Fibroblast of skin of abdomen (primary cell): ENCODE data around the gene TSC22D2.
"Not testable (repeated sequence)": the region's sequence is repeated elsewhere in the genome, so short reads cannot be mapped to it uniquely, and the experiment has no call there.

Experiments used
- DNase-seq: peaks from one replicate; pipeline ENCODE4 v3.0.0-alpha.2; 2013

The TSC22D2 gene

DNA sequence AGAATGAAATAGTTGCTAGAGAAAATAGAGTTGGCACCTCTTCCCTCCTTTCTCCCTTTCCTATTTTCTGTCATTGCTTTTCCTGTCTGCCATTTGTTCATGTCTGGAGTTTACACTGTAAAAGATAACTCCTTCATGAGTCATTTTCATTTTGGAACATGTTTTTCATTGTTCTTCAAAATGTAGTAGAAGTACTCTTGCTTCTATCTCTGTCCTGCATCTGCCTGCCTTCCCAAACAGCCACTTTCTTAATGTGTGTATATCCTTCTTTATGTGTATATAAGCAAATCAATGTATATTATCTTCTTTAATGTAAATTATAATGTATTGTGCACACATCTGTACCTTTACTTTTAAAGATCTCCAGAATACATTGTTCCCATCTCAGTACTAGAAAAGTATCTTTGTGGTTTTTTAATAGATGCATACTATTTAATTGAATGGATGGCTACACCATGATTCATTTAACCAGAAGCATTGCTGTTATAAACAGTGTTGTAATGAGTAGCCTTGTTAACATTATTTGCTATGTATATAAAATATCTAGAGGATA is 41.1 kb downstream of the TSC22D2 start:
- DNase-seq, result peak; percentile 86

DNA sequence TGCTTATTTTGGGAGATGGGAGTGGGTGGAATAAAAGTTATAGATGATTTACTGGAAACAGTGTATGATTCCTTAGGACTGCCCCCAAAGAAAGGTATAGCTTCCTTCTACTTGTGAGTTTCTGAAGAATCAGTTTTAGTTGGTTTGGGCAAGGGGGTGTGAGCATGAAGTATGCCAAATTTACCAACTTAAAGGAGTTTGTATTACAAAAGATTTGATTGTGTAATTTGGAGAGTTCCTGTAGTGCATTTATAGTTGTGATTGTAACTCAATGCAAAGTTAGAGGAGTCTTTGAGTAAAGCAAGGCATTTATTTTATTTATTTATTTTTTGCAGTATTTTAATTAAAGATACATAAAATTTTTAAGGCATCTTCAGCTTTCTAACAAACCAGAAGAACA is 42.8 kb downstream of the TSC22D2 start:
- DNase-seq, result no peak

DNA sequence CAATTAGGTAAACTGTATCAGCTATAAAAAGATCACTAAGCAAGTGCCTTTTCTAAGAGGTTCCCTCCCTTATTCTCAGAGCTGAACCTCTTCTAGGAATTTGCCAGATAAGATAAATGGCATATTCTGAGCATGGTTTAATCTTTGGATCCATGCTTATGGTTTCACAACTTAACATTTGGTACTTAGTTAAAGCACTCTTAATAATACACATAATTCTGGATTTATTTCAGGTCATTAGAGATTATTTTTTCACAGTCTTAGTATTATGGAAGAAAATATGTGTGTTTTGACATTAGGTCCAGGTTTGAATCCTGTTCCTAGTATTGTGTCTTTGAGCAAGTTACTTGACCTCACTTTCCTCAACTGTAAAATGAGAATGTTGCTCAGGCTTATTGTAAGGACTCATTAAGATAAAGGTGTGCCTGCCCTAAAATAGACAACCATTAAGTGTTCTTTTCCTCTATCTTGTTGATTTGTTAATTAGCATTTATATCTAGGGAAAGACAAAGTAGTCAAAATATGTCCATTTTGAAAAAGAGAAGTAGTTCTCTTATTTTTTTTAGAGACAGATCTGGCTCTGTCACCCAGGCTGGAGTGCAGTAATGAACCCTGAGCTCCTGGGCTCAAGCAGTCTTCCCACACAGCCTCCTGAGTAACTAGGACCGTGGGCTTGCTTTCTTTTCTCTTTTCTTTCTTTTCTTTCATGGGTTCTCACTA is 43.4 kb downstream of the TSC22D2 start:
- no peak for DNase-seq

DNA sequence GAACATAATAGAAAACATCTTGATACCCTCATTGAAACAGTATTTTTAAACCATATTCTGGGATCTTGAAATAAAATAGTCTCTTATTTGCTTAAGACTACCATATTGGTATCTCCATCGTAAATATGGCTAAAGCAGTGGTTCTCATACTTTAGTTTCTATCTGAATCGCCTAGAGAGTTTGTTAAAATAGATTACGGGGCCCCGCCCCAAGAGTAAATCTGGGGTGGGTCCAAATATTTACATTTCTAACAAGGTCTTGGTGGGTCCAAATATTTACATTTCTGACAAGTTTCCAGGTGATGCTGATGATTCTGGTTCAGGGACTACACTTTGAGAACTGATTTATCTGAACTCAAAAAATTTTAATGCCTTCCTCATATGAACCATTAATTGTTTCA is 45.3 kb downstream of the TSC22D2 start:
- DNase-seq, result no peak

DNA sequence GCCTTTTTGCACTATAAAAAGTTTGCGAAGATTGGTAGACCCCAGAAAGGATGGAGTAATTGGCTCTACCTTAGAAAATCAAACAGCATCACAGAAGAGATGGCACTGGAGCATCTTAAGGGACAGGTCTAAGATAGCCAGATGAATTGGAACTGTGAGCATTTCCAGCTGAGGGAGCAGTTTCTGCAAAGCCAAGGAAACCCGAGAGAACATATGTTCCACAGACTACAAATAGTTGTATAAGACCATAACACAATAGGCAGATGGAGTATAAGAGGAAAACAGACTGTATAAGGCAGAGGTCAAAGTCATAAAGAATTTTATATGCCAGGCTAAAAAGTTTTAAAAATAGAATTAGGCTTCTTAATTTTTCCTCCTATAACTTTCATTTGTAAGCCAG is 46.0 kb downstream of the TSC22D2 start:
- DNase-seq, result no peak

DNA sequence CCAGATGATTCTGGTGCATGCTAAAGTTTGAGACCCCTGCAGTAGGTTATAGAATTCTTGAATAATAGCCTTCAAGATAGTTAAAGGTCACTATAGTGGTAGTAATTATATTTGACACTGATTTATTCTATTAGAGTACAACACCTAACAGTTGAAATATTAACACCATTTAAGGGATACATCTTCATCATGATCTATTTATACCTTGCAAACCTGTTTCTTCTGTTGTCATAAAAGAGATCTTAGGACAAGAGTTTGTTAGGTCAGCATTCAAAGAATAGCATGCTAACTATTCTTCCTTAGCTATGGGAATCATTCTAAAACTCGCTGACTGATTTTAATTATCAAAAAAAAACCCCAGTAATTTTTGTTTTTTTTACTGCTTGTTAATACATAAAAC is 46.5 kb downstream of the TSC22D2 start:
- no peak for DNase-seq

DNA sequence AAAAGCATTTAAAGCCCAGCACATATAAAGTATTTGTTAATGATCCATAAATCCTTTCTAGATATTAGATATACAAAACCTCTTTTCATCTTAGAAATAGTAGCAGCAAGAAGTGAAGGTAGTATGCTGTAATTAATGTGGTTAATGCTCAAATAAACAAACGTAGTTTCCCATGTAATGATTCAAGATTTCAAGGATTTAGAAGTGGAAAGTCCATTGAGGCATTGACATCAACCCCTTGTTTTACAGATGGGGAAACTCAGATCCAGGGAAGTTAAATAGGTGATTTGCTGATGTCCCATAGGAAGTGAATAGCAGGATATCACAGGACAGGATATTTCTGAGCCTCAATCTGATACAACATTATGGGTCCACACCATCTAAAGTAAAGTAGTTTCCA is 47.2 kb downstream of the TSC22D2 start:
- no peak for DNase-seq

DNA sequence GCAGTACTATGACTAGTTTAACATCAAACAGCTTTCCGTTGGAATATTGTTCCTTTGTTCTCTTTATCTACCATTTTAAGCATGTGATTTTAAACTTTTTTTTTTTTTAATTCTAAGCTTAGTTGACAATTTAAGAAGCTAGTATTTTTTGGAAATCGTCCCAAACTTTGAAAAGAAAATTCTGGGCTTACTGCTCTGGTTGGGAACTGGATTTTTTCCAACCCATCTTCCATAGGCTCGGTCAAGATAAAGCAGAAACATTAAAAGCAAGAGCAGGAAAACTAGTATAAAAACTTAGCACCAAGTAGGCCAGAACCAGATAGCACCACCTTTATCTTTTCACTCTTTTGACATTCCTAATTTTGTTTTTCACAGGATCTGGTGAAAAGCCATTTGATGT is 49.9 kb downstream of the TSC22D2 start:
- no peak for DNase-seq

DNA sequence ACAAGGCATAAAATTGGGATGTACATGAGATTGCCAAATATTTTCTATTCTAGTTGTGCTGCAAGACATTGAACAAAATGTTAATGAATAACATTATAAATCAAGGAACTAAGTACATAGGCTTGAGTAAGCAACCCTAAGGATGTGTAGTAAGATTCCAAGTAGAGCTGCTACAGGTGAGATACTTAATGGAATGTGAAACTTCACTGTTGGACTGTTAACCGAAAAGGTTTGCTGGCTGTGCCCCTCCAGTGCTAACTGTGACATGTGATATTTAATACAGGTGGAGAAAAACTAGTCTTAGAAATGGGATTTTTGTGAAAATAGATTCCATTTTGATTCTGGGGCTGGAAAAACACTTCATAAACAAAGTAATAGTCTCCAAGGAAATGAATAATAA is 52.4 kb downstream of the TSC22D2 start:
- DNase-seq, result no peak

DNA sequence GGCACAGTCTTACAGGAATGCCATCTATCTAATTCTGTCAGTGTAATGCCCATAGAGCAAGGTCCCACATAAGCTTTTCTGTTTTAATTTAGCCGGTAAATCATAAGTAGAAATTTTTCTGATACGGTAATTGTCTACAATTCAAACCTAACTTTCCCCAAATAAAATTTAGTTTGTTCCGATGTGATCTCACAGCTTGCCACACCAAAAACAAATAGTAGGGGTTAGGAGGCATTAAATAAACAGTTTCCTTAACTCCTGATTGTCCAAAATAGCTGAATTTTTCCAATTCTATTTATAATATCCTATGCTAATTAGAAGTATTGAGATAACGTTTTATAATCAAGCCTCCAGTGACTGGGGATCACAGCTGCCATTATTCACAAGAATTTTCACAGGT is 53.3 kb downstream of the TSC22D2 start:
- DNase-seq, result no peak

DNA sequence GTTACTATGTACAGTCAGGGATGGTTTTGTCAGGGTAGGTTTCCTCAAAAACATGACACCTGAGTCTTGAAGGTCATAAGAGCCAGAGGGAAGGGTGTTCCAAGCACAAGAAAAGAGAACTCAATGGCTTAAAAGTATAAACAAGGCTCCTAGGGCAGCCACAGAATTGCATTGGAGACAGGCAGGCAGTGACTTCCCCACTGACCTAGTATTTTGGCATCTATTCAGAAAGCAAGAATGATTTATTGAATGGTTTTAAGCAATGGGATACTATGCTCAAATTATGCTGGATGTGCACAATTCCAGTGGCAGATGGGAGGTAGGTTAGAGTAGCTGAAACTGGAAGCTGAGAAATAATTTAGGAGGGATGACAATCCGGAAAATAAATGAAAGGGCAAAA is 54.0 kb downstream of the TSC22D2 start:
- peak; percentile 45 for DNase-seq

DNA sequence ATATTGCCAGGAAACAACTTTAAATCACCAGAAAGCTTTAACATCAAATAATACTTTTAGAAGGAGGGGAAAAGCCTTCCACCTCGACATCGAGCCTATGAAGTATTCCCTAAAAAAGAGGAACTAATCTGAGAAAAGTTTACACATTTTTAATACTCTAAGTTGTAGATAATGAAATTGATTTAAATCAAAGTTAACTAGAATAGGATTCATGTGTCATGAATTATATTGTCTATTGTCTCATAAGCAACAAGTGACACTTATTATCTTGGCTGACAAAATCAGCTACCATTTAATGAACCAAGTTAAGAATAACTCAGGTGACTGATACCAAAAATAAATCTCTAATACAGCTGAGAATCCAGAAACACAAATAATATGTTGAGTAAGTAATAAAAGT is 56.6 kb downstream of the TSC22D2 start:
- DNase-seq, result no peak

DNA sequence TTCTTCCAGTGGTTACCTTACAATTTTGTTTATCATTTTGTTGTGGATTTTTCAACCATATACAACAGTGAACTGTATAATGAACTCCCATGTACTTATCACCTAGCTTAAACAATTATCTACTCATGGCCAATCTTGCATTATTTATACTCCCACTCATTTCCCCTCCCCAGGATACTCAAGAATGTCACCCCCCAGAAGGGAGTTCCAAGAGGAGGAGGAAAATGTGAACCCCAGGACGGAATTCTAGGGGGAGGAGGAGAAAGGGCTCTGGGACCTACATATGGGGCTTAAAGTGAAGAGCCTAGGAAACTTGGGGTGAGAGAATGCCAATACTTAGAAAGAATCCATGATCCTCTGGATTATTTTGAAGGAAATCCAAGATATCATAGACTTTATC is 59.3 kb downstream of the TSC22D2 start:
- DNase-seq, result no peak

DNA sequence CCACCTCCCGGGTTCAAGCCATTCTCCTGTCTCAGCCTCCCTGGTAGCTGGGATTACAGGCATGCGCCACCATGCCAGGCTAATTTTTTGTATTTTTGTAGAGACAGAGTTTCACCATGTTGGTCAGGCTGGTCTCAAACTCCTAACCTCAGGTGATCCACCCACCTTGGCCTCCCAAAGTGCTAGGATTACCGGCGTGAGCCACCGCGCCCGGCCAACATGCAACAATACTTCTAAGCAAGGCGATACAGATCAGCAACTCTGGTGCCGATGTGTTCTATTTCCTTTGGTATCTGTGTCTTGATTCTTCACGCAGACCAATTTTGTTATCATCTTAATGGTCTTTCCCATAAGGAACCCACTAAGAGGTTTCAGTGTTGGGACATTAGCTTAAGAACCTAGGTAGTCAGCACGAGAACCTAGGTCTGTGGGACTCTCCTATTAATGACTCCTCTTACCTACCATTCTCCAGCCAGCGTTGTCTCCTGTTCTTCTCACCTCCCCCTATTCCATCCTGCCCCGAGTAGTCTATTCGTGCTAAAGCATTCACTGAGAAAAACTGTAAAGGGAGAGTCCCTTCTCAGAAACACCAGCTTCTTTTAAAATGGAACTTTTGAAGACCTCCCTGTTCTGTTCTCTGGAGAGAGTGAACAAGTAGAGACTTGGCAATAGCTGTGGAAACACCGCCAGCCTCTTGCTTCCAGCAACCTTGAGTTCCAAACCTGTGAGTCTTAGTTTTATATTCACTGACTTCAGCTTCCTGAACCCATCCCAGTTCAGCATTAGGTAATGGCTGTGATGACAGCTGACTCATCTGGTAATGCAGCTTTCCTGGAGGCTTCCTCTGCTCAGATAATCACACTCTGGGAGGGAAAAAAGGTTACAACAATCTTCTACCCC is 61.2 kb downstream of the TSC22D2 start:
- DNase-seq, result peak; percentile 98

DNA sequence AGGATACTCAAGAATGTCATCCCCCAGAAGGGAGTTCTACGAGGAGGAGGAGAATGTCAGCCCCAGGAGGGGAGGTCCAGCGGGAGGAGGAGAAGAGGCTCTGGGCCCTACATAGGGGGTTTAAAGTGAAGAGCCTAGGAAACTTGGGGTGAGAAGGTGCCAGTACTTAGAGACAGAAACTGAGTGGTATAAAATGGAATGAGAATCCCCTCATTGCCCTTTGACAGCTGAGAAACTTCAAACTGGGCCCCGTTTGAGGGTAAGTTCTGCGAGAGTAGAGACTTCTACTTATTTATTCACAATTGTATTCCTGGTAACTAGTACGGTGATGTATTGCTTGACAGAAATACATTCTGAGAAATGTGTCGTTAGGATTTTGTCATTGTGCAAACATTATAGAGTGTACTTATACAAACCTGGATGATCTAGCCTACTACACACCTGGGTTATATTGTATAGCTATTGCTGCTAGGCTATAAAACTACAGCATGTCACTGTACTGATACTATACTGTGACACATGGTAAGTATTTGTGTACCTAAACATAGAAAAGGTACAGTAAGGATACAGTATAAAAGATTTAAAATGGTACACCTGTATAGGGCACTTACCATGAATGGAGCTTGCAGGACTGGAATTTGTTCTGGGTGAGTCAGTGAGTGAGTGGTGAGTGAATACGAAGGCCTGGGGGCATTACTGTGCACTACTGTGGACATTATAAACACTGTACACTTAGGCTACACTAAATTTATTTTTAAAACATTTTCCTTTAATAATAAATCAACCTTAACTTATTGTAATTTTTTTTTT is 62.0 kb downstream of the TSC22D2 start:
- DNase-seq, result peak; percentile 36

DNA sequence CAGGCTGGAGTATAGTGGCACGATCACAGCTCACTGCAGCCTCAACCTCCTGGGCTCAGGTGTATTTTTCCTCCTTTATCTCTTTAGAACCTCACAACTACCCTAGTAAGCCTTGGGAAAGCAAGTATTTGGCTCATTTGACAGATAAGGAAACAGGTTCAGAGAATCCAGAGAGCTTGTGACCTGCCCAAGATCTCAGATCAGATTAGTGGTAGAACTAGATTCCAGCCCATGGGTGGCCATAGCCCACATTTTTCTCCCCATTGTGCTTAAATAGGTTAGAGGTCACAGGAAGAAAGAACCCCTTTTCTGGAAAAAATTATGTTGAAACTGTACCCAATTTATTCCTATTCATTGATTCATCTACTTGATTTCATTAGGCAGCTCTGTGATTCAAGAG is 64.3 kb downstream of the TSC22D2 start:
- DNase-seq, result no peak

DNA sequence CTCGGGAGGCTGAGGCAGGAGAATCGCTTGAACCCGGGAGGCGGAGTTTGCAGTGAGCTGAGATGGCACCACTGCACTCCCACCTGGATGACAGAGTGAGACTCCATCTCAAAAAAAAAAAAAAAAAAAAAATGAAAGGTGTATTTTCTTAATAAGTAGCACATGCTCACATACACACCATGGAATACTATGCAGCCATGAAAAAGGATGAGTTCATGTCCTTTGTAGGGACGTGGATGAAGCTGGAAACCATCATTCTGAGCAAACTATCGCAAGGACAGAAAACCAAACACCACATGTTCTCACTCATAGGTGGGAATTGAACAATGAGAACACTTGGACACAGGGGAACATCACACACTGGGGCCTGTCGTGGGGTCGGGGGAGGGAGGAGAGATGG is 65.1 kb downstream of the TSC22D2 start:
- not testable (repeated sequence) for DNase-seq

DNA sequence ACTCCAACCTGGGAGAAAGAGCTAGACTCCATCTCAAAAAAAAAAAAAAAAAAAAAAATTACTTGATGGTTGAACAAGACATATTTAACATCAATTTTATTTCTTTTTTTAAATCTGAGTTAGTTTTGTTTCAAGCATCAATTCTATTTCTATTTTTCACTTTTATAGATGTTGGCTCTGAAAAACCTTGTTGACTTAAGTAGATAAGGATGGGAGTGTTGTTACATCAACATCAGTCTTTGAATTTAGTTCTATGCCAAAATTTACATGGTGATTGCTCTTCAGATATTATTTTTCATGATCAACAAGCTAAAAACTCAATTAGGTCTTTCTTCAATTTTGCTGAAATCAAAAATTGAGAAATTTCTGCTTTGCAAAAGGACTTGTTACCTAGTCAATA is 71.3 kb downstream of the TSC22D2 start:
- no peak for DNase-seq

DNA sequence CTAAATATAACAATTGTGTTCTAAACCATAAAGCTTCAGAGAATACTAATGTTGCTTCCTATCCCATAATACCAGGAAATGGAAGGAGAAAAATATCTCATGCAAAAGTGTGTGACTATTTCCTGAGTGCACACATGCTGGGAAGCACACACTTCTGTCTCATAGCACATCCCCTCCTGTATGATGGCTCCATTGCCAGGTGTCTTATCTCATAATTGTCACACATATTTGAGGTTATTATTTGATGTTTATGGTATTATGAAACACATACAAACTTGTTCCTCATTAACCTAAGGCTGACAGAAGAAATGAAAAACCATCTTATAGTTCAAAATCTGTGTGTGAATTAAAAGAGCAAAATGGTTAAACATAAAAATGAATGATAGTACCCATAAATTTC is 72.8 kb downstream of the TSC22D2 start:
- no peak for DNase-seq

DNA sequence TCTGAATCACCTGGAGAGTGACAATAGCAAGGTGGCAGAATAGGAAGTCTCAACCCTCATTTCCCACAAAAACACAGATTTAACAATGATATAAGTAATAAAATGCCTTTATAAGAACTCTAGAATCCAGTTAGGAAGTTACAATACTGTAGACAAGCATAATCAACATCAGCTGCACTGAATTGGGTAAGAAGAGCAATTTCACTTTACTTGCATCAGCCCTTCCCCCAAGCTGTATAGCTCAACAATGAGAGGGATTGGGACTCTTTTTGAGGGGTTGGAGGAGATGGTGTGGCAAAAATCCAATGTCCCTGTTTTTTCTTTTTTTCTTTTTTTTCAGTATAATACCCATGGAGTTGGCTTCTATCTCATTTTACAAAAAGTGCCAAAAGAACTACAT is 75.1 kb downstream of the TSC22D2 start:
- peak; percentile 48 for DNase-seq

DNA sequence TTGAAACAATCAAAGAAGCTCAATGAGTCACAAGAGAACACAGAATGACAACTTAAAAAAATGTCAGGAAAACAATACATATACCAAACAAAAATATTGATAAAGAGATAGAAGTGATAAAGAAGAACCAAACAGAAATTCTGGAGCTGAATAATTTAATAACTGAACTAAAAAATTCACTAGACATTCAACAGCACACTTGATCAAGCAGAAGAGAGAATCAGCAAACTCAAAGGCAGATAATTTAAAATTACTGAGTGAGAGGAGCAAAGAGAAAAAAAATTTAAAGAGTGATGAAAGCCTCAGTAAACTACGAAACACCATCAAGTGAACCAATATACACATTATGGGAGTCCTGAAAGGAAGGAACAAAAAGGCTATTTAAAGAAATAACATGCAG is 76.3 kb downstream of the TSC22D2 start:
- no peak for DNase-seq

DNA sequence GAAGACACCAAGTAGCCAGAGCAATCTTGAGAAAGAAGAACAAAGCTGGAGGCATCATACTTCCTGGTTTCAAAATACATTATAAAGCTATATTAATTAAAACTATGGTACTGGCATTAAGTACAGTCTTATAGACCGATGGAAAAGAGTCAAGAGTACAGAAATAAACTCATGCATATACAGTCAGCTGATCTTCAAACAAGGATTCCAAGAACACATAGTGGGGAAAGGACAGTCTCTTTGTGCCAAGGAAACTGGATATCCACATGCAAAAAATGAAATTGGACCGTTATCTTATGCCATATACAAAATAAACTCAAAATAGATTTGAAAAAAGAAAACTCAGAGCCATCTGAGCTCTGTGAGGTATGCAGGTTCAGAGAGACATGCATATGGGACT is 80.8 kb downstream of the TSC22D2 start:
- no peak for DNase-seq
